Measurements from ENCODE around the gene GANAB.

DNA sequence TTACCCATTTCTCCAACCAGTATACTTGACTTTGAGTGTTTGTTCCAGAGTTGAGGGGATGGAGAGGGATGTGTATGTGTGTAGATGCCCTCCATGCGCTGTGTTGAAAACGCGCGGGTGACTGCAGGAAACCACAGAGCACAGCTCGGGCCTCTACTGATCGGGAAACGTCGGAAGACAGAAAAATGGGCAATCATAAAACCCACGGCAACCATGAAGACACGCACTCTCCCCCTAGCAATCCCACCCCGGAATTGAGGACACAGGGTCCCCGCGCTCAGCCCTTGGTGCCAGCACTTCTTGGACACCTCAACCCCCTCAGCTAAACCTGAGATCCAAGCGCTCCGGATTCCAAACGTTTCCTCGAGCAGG is 24.8 kb upstream of the GANAB start:
- TF ChIP-seq, protein P1, sequence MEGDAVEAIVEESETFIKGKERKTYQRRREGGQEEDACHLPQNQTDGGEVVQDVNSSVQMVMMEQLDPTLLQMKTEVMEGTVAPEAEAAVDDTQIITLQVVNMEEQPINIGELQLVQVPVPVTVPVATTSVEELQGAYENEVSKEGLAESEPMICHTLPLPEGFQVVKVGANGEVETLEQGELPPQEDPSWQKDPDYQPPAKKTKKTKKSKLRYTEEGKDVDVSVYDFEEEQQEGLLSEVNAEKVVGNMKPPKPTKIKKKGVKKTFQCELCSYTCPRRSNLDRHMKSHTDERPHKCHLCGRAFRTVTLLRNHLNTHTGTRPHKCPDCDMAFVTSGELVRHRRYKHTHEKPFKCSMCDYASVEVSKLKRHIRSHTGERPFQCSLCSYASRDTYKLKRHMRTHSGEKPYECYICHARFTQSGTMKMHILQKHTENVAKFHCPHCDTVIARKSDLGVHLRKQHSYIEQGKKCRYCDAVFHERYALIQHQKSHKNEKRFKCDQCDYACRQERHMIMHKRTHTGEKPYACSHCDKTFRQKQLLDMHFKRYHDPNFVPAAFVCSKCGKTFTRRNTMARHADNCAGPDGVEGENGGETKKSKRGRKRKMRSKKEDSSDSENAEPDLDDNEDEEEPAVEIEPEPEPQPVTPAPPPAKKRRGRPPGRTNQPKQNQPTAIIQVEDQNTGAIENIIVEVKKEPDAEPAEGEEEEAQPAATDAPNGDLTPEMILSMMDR (IDR thresholded peaks at IDR 0.05; ENCODE audit: poor library complexity) = no peak
- TF ChIP-seq EZH2 (IDR thresholded peaks at IDR 0.05; ENCODE audit: borderline replicate concordance) = no peak

Data from hepatocyte (in vitro differentiated cells).